NCI-H510A (cell line): ENCODE results near the gene KCNMB2.
A peak's percentile ranks its signal among the peaks of the same experiment; 100 is the strongest.
"Not testable (repeated sequence)": the region's sequence is repeated elsewhere in the genome, so short reads cannot be mapped to it uniquely, and the experiment has no call there.

ENCODE experiments used
- DNase-seq: peaks from one replicate; lab custom pipeline; 2025; lab: John Stamatoyannopoulos, UW

KCNMB2 gene

DNA sequence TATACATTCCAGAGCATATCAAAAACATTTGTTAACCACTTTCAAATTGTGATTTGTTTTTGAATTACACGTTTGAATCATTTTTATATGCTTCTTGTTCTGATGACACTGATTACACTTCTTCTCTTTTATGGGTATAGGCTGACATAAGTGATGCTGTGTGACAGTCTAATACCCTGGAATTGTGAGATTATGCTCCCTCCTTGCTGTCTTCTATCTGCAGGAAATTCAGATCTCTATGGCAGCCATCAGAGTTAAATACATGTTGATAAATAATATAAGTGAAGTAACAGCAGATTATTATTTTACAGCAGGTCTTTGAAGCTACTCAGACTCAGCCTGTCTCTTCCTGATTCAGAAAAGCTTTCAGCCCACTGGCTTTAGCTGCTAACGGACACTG lies 286.5 kb downstream of the KCNMB2 start:
- DNase-seq: no peak

DNA sequence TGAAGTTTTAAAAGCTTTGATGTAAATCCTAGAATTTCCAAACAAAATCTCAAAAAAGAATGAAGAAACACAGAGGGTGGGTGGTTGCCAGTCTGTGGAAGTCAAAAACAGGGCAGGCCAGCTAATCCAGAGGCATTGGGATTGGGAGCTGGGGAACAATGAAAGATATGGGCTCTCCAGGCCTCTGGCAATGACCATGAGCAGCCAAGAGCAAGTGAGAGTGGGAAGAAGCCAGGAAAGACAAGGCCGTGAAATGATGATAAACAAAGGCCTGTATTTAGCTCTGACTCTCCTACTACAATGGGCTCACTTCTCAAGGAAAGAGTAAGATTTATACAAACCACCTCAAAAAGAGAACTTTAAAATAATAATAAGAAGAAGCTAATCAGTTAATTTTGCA lies 286.9 kb downstream of the KCNMB2 start:
- DNase-seq: no peak

DNA sequence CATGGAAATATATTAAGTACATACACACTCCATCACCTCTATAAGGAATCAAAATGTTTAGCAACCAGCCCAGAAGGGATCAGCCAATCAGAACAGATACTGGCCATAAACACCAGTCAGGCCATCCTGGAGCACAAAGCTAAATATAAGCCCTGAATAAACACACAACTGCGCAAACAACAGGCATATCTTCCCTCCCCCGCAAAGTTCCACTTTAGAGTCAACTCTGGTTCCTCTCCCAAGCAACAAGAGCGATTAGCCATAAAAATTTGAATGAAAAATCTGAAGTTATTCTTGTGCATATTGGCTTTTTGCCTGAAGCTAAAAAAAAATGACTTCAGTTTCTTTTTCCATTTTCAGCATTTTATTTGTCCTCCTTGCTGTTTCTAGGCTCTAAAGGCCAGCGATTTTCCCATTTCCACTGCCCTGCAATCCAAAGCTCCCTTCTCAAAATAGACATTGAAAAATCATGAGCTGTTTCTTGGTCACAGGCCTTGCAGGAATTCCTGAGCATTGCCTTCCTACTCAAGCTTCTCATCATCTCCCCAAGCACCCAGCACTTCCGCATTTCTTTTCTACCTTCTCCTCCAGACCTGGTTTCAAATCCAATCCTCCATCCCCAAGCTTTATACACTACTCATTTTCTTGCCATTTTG lies 287.5 kb downstream of the KCNMB2 start:
- DNase-seq: no peak

DNA sequence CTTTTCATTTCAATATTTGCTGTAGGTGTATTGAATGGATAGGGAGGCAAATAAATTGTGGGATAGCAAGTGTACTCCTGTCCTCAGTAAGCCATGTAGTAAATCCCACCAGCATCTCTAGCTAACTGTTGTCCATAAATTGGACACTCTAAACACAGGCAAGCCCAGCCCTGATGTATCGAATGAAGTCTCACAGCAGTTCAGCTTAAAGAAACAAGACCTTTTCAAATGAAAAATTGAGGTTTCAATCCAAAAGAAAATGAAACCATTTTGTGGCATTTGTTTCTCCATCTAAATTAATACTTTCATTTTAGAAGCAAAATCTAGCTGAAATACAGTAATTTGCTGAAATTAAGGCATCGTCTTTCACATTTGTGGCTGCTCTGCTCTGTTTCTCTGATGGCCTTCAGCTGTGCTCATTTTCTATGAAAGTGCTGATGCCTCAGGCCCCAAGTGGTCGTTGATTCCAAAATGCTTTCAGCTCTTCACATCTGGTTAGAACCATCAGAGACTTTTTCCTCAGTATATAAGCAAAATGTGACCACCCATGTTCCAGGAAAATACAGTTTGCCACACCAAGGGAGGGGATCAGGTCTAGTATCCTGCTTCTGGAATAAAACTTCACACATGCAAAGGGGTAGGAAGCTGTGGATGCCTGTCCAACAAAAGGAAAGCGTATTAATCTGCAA lies 290.3 kb downstream of the KCNMB2 start:
- DNase-seq: no peak

DNA sequence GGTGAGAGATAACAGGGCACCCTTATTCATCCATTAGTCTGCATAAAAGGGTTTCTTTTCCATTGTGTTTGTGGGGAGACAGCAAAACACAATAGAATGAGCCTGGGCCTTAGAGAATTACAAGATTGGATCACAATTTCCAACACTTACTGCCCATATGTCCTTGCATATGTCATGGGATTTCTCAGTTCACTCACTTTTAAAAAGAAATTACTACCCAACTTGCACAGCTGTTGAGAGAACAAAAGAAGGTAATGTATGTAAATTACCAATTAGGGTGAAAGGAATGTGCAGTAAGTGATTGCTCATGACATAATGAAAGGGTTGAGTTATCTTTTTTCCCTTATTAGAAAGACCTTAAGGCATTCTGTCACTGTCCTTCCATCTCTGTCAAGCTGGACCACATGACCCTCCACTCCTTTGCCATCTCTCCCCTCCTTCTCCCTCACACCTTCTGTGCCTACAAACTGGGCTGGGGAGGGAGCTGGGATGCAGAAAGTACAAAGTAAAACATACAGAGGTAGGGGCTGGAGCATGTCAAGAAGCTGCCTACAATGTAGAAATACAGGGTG lies 291.1 kb downstream of the KCNMB2 start:
- DNase-seq: no peak

DNA sequence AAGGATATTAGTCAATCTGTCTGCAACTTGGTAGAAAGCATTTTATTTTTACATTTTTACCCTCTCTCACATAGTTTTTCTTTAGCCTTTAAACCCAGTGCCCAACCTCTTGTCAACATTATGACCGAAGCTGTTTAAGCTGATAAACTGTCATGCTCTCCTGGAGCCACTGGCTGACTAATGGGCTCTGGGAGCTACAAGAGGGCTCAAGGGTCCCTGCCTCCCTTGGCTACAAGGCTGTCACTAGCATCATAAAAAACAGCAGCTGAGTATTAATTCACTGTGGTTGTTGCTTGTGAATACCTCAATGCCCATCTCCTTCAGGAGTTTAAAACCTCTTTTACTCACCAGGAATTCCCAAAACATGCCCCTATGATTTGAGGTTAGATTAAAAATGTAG lies 297.5 kb downstream of the KCNMB2 start:
- peak; percentile 19 for DNase-seq

DNA sequence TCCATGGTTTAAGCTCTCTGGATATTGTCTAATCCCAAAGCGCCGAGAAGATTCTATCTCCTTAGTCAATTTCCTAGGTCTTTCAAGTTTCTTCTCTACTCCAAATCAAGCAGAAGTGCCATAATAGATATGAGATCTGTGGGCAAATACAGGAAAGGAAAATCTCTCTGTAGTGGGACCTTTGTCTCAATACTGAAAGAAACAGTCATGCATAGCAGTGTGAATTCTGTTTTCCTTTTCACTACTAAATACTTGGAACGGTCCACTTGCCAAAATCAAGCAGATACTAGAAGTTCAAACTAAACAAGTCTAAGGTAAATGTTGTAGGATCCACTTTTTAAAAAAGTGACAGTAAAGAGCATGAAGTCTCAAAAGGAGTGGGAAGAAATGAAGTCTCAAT lies 298.8 kb downstream of the KCNMB2 start:
- DNase-seq: no peak

DNA sequence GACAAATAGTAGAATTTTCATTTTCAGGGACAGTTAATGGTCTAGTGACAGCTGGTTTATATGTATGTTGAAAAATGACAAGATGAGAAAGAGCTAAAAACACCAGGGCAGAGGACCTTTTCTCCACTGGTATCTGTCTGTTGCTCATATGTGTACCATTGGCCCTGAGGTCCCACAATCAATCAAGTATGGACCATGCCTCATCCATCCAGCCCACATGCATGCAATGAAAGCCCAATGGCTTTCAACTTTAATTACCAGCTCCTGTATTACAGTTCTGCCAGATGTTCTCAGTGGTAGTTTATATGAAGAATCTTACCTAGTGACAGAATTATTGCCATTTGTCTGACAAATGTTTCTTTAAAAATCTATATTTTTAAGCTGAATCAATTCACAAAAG lies 301.3 kb downstream of the KCNMB2 start:
- no peak for DNase-seq

DNA sequence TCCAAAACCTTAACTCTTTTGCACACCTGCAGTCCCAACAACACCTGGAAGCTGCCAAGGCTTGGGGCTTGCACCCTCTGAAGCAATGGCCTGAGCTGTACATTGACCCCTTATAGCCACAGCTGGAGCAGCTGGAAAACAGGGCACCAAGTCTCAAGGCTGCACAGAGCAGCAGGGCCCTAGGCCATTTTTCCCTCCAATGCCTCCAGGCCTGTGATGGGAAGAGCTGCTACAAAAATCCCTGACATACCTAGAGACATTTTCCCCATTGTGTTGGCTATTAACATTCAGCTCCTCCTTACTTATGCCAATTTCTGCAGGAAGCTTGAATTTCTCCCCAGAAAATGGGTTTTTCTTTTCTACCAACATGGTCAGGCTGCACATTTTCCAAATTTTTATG lies 304.4 kb downstream of the KCNMB2 start:
- DNase-seq: no peak

DNA sequence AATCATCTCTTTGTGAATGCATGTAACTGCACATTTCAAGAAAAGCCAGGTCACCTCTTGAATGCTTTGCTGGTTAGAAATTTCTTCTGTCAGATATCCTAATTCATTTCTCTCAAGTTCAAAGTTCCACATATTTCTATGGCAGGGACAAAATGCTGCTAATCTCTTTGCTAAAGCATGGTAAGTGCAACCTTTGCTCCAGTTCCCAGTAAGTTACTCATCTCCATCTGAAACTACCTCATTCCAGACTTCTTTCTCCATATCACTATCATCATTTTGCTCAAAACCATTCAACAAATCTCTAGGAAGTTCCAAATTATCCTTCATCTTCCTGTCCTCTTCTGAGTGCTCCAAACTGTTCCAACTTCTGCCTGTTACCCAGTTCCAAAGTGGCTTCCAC lies 304.8 kb downstream of the KCNMB2 start:
- DNase-seq: no peak

DNA sequence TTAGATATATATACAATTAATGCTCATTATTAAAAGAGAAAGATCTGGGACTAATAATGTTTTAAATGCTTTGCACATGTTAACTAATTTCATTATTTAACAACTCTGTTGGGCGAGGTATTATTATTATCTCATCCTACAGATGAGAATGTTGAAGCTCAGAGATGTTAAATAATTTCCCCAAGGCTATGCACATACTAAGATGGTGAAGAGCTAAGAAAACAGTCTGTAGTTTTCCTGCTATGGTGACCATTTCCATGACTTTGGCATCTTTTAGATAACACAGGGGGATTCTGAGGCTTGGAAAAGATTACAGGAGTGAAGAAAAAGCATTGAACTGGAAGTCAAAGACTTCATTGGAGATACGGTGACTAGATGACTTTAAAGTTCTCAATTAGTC lies 308.7 kb downstream of the KCNMB2 start:
- DNase-seq: no peak

DNA sequence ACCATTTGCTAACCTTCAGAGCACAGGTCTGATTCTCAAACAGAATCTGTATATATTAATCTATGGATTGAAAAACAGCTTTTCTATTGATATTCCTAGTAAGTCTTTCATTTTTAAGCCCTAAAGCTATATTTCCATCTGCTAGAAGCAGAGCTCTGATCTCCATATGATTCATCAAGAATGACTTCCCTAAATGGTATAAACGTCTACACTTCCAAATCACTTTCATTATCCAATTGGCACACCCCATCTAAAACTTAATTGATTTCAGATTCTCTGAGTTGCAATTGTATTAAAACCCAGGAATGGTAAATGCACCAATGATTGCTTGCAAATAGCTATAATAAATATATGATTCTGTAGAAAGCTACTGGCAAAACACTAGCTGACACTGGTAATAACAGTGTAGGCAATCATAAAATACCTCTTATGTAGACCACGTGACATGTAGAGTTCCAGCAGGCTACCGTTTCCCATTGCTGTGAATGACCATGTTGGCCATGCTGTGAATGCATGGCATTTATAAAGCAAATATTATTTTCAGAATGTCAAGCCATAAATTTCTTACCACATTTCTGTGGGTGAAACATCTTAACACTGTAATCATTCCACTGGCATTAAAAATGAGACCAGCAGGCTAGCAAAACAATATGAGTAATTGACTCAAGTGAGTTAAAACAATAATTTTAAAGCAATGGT lies 309.3 kb downstream of the KCNMB2 start:
- DNase-seq: no peak

DNA sequence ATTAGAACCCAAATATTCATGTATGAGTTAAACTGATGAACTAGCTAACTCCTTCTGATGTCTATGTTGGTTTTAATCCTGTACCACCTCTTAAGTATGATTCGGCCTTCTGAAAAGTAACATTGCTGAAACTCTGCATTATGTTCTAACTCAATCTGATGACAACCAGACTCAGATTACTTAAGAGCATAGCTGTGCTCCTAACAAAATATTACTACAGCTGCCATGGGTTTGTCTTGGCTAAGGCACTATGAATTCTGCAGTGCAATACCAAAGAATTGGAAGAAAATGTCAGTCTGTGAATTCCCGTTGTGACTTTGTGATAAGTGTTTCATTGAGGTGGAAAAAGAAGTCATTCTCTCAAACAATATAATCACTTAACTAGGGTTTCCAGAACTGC lies 311.0 kb downstream of the KCNMB2 start:
- DNase-seq: no peak

DNA sequence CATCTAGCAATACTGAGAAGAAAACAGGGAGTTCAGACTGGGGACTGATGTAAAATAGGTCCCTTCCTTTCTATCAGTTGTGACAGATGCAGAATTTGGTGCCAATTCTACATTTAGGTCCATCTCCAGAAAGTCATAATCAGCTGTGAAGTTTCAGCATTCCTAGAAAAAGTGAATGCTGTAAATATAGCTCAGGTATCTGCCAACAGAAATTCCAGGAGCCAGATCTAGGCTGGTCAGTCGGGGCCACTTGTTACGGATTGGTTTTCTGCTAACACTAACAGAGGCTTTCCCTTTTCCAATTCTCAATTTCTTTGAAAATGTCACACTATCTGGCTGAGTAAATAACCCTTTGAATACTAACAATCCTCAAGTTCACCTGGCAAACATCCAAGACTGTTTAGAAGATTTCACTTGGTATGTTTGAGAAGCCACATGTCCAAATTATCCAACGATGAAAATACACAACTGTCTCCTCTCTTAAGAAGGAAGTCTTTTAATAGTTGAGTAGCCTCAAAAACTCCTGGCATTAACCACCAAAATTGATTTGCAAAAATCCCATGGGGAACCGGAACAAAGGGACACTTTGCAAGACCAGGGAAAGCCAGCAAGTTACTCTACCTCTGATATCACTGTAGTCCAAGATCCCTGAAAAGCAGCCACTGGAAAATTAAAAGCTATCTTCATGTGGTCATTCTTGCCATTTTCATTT lies 313.1 kb downstream of the KCNMB2 start:
- DNase-seq: no peak

DNA sequence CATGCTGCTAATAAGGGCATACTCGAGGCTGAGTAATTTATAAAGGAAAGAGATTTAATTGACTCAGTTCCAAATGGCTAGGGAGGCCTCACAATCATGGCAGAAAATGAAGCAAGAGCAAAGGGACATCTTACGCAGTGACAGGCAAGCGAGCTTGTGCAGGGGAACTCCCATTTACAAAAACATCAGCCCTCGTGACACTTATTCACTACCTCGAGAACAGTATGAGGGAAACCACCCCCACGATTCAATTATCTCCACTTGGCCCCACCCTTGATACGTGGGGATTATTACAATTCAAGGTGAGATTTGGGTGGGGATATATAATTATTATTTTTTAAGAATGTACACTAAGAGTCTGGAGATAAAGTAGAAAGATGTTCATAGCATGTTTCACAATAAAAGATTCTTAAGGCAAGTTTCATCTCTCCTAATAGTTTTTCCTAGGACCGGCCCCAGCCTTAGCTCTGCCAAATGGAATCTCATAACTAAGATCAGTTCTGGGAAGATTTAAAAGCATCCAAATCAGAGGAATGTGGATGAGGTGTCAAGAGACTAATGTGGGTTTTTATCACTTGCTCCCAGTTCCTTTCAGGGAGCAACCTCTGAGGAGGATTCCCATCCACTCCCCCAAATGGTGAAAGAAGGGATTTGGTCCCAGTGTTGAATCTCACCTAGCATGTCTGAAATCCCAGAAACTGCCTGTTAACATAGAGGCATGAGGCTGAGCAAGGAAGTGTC lies 314.4 kb downstream of the KCNMB2 start:
- DNase-seq: no peak

DNA sequence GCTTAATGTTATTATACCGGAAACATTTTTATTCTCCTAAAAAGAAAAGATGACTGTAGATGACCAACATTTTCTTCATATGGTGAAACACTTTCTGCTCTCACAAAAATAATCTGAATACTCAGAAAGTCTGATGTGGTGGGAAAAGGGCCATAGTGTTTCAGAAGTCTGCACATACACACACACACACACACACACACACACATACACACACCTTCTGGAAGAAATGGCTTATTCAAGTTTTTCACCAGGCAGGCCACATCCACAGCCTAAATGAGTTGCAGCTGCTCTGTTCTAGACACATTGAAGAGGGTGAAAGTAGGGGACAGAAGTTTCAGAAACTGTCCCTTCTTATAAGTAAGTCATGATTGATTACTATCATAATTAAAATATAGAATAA lies 315.3 kb downstream of the KCNMB2 start:
- DNase-seq: no peak

DNA sequence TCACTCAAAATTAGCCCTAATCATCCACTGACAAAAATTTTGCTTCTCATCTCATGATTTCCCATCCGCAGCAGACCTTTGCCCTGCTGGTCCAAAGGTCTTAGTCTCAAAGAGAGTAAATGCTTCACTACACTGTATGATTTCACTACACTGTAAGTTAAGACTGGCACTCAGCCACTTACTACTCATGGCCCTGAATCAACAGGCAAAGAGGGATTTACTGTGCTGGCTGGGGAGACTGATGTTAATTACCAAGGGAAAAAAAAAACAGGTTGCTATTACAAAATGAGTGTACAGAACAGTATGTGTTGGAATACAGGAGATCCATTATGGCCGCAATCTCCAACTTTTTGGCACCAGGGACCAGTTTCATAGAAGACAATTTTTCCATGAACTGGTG lies 320.6 kb downstream of the KCNMB2 start:
- DNase-seq: no peak

DNA sequence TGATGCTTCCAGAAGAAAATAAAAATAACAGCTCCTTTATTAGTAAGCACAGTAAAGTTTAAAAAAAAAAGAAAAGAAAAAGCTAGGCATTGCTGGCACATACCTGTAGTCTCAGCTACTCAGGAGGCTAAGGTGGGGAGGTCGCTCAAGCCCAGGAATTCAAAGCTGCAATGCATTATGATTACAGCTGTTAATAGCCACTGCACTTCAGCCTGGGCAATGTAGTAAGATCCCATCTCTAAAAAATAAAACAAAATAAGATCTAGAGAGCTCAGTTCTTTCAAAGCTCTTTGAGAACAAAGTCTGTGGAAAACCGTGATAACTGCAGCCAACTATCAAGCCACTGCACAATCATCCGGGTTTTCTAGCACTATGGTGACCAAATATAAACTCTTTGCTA lies 323.1 kb downstream of the KCNMB2 start:
- DNase-seq: no peak

DNA sequence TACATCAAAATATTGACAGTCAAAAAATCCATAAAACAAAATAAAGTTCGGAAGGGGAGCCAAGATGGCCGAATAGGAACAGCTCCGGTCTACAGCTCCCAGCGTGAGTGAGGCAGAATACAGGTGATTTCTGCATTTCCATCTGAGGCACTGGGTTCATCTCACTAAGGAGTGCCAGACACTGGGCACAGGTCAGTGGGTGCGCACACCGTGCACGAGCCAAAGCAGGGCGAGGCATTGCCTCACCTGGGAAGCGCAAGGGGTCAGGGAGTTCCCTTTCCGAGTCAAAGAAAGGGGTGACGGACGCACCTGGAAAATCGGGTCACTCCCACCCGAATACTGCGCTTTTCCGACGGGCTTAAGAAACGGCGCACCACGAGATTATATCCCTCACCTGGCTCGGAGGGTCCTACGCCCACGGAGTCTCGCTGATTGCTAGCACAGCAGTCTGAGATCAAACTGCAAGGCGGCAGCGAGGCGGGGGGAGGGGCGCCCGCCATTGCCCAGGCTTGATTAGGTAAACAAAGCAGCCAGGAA lies 323.7 kb downstream of the KCNMB2 start:
- DNase-seq: not testable (repeated sequence)

DNA sequence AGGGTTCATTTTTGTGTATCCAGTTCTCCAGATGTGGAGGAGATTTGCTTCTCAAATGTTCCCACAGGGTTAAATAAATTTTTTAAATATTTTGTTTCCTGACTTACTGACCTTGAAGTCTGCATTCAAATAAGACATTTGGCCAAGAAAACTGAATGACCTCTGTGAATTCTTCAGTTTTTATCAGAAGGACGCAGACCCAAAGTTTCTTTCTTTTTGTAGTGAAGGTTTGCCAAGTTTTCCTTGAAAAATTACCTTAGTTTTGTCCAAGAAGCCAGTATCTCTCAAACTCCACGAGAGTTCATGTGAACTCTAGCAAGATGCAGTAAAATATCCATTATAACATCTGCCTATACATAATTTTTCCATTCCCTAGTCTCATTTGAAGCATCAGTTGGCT lies 332.4 kb downstream of the KCNMB2 start:
- DNase-seq: no peak

DNA sequence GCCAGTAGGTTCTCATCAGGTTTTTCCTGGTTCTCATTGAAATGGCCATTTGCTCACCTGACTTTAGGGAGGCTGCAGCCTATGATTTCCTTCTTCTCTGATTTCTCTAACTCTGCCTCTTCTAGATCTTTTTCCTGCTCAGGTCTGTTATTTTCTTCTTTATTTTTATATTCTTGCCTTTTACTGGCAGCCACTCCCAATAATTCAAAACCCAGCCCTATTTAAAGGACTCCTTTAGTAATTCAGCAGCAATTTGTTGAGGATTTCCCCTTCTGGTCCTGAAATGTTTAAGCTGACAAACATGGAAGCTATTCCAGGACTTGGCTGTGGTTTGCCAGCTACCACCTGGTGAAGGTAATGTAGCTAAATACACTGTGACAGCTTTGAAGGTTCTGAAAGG lies 333.8 kb downstream of the KCNMB2 start:
- no peak for DNase-seq

DNA sequence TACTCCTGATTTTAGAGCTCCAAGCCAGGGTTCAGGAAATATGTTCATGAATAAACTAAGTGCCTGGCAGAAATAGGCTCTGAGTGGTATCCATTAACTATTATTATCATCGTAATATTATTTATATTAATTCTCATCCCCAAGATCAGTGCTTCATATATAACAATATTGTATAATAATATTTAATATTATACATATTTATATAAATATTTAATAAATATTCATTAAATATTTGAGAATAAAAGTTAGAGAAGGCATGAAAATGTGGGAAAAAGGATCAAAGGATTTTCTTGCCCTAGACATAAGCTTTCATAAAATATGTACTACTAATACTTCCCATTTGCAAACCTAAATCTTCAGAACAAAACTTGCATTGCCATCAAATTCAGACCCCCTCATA lies 338.9 kb downstream of the KCNMB2 start:
- DNase-seq: no peak
